HG03378 (cell line): Measurements from ENCODE around the gene ABL1.

ENCODE experiments used
- ATAC-seq: cut with Tn5 transposase; IDR thresholded peaks from one replicate; pipeline ENCODE4 v1.9.1; 2021; ENCODE audit warnings: mild to moderate bottlenecking, moderate library complexity; ENCODE audit not compliant: unreplicated experiment

ABL1 gene

DNA sequence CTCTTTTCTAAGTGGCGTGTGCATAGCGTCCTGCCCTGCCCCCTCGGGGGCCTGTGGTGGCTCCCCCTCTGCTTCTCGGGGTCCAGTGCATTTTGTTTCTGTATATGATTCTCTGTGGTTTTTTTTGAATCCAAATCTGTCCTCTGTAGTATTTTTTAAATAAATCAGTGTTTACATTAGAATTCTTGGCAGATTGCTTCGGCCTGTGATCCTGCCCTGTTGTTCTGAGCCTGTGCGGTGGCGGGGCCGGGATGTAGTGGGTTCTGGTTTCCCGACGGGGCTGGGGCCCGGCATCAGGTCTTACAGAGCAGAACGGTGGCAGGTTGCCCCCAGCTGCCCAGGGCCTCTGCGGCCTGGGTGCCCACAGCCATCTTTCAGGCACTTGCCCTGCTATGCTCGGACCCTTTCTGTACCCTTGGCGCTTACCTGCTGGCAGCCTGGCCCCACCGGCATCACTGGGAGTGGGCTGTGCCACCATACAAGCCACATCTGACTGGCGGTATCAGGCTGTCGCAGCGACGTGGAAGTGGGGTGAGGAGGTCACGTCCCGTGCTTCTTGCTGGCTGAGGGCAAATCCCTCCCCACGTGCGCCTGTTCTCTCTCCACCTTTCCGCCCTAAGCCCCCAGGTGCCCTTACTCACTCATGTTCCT lies 52.6 kb downstream of the ABL1 start:
- ATAC-seq, result no peak

DNA sequence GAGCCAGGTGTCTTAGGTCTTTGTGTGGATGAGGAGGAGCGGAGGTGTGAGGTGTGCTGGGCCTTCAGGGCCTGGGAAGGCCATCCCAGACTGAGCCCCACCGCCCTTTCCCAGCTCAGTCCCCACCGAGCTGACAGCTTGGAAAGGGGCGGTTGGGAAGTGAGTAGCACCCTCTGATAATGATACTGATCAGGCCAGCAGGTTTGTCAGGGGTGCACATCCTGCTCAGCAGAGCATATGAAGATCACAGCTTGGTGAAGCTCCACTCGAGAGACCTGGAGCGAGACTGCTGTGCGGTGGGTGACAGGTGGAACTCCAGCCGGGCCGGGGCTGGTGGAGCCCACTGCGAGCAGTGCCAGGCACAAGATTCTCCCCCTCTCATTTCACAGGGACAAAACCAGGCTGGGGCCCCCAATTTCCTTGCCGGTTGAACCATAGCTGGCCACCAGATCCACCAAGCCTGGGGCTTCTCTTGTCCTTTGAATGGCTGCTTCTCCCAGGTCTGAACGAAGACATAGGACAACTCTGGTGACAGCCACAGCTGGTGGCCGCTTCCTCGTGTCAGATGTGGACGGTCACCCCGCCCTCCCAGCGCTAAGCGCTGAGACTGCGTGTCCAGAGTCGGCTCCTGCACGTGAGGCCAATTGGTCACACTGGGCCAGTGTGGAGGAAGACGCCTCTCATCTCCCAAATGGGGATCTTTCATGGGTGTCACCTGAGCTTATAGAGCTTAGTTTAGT lies 53.3 kb downstream of the ABL1 start:
- no peak for ATAC-seq

DNA sequence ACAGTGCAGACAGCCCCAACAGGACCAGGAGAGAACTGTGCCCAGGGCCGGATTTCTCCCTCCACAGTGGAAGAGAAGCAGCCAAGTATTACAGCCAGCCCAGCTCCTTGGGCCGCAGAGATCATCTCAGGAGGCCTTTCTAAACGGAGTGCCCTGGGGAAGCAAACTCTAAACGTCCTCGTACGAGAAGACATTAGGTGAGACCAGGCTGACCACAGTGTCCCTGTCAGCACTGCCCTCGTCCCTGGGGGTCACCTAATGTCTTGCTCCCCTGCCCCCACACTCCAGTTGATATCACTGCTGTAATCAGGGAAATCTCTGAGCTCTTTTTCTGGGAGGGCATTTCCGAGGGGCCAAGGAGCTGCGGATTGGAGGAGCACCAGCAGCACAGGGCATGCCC lies 55.1 kb downstream of the ABL1 start:
- ATAC-seq, result no peak

DNA sequence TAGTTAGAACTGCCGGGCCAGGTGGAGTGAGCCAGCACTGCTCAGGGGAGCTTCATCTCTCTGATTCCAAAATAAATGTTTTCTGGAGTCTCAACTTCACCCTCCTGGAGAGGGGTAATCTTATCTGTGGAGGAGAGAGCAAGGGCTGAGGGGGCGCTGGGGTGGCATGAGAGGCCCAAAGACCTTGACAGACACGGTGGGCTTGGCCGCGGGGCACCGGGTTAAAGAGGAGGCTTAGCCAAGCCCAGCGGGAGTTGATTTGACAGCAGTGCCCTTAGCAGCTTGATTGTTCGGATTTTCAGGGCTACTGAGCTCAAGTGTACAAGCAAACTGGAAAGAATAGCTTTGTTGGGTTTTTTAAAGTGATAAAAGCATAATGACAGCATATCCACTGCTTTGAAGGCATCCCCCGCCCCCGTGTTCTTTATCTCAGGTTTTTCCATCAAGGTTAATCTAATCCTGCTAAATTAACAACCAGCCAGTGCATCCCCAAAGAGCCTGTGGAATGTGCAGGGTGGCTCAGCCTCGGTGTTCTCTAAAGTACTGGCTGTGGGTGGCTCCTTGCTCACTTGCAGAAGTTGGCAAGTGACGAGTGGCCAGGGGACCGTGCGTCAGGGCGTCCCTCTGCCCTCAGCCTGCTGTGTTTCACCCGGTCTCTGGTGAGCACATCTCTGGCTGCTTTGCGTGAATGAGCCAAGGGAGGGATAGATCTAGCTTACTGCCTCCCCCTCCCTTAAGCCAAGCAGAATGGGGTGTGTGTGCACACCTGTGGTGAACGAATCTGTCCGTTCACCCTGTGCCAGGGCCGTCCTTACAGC lies 56.0 kb downstream of the ABL1 start:
- no peak for ATAC-seq

DNA sequence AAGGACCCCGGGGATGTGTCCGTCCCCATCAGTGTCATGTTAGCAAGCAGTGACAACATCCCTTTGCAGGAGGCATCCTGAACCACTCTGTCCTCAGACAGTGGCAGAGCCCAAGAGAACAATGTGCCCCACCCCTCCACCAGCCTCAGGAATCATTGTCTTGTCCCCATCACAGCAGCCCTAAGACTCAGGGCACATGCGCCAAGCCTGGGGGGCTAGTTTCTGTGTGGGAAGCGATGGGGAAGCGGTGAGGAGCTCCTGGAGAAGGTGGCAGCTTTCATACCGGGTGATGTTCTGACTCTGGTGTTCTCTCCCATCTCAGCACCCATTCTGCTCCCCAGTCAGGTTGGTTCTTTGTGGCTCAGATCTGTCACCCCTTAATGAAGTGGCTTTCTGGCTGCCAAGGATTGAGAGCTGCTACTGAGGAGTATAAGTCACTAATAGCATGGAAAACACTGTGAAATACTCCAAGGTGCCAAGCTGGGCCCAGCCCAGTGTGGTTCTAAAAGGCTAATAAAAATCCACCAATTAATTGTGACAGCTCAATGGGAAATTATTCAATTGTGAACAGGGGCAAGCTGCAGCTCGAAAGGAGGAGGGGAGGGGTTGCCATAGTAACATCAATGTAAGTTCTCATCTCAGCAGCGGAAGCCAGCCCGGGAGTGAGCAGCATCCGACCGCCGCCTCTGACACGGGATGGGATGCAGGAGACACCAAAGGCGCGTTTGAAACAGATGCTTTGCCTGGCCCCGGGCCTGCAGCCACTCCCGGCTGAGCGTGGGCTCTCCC lies 56.8 kb downstream of the ABL1 start:
- ATAC-seq, result no peak

DNA sequence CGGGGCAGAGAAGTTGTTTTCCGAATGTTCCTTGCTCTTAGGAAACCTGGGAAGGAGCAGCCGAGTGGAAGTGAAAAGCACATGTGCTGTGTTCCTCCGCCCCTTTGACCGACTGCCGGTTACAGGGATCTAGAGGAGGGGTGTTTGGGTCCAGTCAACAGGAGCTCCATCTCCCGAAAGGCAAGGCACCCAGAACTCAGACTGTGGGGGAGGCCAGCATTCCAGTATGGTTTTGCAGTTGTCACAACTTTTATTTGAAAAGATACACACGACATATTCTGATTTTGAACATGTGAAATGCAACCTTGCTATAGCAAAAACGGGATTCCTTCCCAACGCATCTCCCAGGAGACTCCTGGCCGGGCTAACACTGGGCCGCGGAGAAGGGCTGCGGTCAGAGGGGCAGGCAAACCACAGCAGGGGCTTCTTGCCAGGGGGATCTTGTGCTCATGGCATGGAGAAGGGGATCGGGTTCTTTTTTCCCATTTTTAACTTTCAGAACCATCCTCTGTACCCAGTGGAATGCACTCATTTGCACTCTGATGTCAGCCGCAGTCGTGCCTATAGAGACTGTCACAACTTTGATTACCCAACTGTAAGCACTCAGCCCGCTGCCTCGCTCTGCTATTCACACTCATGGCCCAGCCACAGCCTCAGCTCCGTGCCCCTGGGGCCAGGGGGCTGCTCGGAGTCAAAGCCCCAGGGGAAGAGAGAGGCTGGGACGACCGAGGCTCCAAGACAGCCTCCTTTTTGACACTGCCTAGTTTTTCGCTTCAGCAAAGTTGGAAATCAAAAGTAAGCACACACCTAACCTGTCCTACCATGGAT lies 57.6 kb downstream of the ABL1 start:
- ATAC-seq, result no peak

DNA sequence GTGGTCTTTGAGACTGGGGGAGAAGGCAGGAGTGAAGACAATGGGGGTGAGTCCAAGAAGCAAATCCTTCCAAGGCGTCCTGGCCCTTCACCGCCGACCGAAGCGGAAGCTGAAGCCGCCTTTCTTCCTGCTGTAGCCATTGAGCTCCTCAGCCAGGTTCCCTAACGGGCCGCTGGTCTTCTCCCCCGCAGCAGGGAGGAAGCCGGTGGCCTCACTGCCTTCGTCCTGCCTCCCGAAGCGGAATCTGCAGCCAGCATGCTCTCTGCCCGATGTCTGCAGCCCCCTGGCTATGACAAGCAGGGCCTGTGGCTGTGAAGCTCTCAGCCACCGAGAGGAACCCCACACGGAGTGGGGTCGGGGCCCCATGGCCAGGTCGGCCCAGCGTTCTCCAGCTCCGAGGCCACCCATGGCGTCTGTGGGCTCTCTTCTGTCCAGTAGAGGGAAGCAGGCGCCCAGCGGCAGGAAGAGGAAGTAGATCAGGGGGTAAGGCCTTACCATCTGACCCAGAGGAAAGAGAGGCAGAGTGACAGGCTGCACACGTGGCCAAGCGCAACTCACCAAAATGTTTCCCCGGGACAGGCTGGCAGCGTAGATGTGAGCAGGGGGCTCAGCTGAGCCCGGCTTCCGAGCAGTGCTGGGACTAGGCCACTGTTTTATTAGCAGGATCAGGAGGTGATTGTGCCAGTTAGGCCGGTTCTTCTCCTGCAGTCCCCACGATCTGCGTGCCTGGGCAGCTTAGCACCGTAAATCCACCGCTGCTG lies 58.5 kb downstream of the ABL1 start:
- ATAC-seq, result no peak

DNA sequence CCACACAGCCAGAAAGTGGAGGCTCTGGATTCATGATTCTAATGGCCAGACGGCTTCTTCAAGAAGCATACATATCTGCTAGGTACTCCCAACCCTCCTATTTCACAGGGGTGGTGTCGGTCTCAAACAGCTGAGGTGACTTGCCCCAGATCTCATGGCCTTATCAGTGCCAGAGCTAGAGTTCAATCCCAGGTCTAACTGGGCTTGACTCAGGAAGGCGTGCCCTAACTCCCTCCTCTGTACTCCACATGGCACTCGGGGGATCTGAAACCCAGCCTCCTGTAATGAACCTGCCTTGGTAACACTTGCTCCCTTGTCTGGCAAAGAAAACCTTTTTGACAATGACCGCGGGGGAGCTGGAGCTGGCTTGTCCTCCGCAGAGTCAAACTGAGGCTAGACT lies 59.5 kb downstream of the ABL1 start:
- no peak for ATAC-seq

DNA sequence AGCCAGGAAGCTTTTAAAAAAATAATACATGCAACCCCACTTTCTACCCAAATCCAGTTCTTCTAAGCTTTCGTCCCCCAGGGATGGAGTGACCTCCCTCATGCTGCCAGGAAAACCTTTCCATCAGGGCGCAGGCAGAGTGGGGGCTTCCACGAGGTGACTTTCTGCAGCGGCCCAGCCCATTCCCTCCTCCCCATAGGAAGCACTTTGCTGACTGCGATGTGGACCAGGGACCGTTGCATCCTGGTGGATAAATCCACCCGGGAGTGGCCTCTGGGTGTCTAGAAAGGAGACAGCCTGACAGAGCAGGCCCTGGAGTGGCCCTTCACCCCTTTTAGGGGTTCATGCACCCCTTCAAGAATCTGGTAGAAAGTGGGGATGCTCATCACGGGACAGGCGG lies 60.0 kb downstream of the ABL1 start:
- ATAC-seq, result no peak

DNA sequence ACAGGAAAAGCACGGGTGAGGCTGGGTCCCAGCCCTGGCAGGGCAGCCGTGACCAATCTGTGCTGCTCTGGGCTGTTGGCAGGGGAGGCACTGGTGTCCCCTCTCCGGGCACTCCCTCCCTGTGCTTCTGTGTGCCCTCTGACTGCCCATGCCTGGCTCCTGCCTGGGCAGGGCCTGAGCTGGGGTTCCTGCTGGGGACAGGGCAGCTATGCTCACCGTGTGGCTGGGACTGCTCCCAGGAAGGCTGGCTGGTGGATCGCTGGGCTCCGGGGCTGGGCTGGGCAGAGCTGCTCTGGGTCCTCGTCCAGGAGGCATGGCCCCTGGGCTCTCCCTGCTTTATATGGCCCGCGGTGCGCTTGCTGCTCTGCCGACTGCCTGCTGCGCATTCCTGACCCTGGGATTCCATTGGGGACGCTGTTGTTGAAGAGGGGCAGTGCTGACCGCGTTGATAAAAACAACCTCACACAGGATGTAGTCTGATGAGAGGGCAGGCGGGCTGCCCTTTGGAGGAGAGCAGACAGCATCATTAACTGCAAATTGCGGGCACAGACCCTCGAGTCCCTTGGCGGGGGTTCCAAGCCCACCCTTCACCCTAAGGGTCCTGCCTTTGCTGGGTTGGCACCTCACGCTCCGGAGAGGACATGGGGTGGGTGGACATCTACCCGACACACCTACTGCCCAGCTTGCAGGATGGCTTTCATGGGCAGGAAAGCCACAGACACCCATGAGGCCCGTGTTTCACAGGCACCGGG lies 60.6 kb downstream of the ABL1 start:
- ATAC-seq, result no peak

DNA sequence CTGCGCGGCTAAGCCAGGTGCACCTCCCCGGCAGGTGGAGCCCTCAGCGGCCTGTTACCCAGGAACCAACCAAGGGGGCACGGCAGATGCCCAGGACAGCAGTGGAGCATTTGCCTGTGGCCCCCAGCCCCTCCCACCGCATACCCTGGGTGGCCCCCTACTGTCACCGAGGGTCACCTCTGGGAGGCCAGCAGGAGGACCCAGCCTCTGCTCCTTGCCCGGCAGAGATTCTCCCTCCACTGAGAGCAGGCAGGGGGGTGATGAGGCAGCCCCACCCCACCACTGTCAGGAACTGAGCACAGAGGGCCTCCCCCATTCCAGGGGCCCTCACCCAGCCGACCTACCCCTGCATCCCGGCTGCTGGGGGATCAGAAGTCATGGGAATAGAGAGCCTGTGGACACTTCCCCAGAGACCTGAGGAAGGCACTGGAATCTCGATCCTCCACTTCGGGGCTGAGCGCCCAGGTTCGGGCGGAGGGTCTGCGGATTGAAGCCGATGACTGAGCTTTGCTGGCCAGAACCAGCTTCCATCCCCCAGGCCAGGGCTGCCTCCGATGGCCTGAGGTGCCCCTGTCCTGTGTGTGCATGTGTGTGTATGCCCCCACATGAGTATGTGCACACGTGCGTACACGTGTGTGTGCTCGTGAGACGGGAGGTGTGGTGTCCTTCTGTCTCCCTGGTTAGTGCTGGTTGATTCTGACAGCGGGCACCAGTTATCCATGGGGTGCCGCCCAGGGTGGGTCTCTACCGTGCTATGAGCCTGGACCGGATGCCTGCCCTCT lies 61.4 kb downstream of the ABL1 start, which contains the start of gene QRFP:
Gene QRFP, minus strand, starts transcription at position 580 of the 782 bp plus-strand sequence. CDS start 2,974 bp downstream, outside the sequence.
- no peak for ATAC-seq

DNA sequence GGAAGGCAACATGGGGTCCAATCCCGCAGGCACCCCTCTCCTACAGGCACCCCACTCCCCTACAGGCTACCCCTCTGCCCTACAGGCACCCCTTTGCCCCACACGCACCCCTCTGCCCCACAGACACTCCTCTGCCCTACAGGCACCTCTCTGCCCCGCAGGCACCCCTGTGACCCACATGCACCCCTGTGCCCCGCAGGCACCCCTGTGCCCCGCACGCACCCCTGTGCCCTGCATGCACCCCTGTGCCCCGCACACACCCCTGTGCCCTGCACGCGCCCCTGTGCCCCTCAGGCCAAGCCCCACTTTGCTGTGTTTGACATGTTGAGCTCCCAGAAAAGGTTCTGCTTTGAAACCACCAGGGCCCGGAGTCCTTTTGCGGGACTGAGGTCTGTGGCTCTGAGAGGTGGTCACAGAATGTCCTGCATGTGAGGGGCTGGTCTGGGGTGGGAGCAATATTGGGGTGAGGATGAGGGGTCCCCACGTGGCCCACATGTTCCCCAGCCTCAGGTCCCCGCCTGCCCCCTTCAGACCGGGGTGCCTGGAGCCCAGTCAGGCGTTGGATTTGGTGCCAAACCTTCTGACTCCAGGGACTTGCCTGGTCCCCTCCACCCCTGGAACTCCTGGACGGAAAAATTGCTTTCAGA lies 62.2 kb downstream of the ABL1 start:
- no peak for ATAC-seq

DNA sequence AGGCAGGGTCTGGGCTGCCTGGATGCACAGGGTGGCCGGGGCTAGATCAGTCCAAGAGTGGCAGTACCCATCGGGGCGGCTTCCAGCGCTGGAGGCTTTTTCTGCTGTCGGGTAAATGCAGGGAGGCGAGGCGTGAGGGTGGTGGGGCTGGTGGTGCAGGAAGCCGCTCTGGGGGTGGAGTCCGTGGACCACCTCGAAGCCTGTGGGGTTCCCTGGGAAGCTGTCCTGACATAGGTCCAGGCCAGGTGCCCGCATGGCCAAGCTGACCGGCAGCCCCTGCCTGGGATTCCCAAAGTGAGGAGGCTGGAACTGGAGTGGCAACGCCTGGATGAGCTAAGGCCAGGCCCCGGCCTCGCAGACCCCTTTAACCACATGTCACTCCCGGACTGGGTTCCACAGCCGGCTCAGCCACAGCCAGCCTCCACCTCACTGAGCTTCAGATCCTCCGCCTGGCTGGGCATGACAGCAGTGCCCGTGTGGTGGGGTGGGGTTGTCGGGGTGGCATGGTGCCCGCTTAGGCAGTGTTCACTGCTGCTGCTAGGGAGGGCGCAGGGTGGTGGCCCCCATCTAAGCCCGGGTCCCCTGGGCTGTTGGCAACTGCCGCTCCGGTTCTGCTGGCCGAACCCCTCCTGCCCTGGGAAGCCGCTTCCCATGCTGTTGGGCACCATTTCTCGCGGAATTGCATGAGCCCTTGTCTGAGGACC lies 62.9 kb downstream of the ABL1 start:
- no peak for ATAC-seq

DNA sequence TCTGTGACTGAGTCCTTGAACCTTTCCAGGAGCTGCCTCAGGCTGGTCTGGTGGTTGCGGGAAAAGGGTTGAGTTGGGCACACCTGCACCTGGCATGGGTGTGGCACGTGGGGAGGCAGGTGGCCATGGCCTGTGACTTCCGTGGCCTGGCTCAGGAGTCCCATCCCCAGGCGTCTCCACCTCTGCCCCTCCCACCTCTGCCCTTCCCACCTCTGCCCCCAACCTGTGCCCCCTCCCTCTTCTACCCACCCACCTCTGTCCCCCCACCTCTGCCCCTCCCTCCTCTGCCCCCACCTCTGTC lies 63.4 kb downstream of the ABL1 start:
- ATAC-seq, result no peak

DNA sequence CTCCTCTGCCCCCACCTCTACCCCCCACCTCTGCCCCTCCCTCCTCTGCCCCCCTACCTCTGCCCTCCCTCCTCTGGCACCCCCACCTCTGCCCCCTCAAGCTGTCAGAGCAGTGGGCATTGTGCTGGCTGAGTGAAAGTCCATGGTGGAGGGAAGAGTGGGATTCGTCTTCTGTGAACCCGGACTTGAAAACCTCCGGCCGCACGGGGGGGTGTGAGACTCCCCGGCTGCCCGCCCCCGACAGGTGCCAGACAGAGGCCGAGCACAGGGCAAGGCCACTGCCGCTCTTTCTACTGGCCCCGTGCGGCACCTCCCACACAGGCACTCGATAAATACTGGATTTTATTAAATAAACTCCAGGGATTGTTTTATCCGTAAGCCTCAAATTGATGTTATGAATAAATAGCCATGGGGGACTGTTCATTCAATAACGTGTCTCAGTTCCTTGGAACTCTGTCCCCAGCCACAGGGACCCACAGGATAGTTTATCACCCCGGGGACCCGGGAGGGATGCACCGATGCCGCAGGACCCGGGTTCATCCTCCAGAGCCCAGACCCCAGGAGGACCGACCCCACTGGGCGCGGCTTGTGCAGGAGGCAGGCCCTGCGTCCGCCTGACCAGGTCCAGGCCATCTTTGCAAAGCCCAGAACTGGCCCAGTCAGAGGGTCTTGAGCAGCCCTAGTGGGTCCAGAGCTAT lies 64.1 kb downstream of the ABL1 start:
- no peak for ATAC-seq

DNA sequence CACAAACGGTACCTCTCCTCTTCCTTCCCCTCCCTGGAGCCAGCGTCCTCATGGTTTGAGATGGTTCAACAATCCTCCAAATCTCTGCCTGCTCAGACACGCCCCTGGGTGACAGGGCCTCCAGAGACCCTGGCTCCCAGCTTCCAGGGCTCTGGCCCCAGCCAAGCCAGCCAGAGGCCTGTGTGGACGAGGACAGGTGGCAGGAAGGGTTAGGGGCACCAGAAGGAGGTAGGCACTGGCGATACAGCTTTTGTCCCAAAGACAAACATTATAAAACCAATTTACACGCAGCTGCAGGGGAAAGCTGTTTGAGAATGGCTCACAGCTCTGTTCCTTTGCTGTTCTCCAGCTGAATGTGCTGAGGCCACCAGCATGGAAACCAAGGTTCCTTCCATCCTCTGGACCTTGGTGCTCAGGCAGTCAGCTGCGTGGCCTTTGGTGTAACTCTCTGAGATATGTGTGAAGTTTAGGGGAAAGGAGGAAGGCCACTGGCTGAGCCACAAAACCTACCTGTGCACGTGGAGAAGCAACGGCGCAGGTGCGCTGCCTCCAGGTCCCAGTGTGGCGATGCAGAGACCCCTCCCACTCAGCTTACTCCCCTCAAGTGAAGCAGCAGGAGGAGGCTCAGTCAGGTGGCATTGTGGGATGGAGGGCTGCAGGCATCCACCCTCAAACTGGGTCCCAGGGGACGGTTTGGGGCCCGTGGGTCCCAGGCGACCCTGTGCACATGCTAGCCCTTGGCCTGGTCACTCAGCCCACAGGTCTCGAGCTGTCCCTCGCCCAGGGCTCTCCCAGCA lies 65.8 kb downstream of the ABL1 start:
- no peak for ATAC-seq
